Subcutaneous abdominal adipose tissue (tissue), 5 donors: ENCODE measurements around the gene SLC27A5.

Experiments
- H3K27ac ChIP-seq: one replicate; pipeline ENCODE4 v1.7.0; 2013; ENCODE audit warnings: low read depth, mild to moderate bottlenecking, inconsistent platforms, low read length, moderate library complexity
- H3K27me3 ChIP-seq, 5 donors: one replicate each; pipeline ENCODE4 v1.7.0; 2013; ENCODE audit warnings: low read length in 5 of 5, inconsistent platforms in 1 of 5; ENCODE audit not compliant: control insufficient read depth in 5 of 5, insufficient read depth in 4 of 5
- H3K36me3 ChIP-seq, 5 donors: one replicate each; pipeline ENCODE4 v1.7.0; 2013; ENCODE audit warnings: low read length in 5 of 5; ENCODE audit not compliant: control insufficient read depth in 5 of 5, insufficient read depth in 5 of 5
- H3K4me1 ChIP-seq, 5 donors: one replicate each; pipeline ENCODE4 v1.7.0; 2013; ENCODE audit warnings: low read length in 5 of 5, mild to moderate bottlenecking in 3 of 5, moderate library complexity in 1 of 5; ENCODE audit not compliant: control insufficient read depth in 5 of 5, insufficient read depth in 5 of 5
- H3K4me3 ChIP-seq, 5 donors: one replicate each; pipeline ENCODE4 v1.7.0; 2013; ENCODE audit warnings: low read length in 5 of 5, low read depth in 1 of 5
- H3K9ac ChIP-seq, 5 donors: one replicate each; pipeline ENCODE4 v1.7.0; 2013; ENCODE audit warnings: low read length in 5 of 5, mild to moderate bottlenecking in 4 of 5, moderate library complexity in 3 of 5
- H3K9me3 ChIP-seq, 5 donors: one replicate each; pipeline ENCODE4 v1.7.0; 2013; ENCODE audit warnings: low read length in 5 of 5; ENCODE audit not compliant: control insufficient read depth in 5 of 5
- donor health status: healthy.
- donor health status: healthy.
- donor health status: healthy.
- donor health status: healthy.
- donor health status: healthy.

The SLC27A5 gene

DNA sequence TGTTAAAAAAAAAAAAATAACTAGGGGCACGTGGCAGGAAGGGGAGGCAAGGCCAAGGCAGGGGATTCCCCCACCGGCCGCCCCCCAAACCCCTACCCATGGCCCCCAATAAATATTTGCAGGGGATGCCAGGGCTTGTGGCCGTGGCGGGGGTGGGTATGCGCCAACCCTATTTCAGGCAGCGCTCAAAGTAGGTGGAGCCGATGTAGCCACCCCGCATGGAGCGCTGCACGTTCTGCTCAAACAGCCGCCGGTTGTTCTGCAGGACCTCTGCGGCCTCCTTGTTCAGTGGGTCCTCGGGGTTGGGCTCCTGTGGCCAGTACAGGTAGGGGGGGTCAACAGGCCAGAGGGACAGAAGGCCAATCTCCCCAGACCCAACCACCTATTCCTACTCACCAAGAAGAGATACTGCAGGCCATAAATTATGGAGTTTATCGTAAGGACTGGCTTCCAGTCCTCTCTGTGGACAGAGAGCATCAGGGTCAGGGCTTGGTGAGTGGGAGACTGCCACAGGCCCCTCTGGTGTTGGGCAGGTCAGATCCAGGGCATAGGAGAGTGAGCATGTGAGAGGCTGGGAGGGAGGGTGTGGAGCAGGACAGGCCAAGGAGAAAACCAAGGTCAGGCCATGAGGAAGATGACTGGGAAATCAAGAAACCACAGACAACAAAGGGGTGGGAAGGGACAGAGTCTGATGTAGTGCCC is 44.3 kb upstream of the SLC27A5 start:
- peaks cover 0 to under 1% (median 0%) of the 10 kb centered on the region in 5 donors for H3K27me3 ChIP-seq
- H3K9me3 ChIP-seq: no peaks in the 10 kb centered on the region
- peak overlapping the region; percentile 98 for H3K27ac ChIP-seq
- peaks cover 13 to 57% (median 54%) of the 10 kb centered on the region in 5 donors for H3K4me1 ChIP-seq
- H3K36me3 ChIP-seq: peaks cover 0 to 32% (median 31%) of the 10 kb centered on the region in 5 donors
- H3K4me3 ChIP-seq: no peak overlapping the region
- H3K9ac ChIP-seq: peak overlapping the region in 4 of 5 donors; percentile 98 to 99 (median 99)

DNA sequence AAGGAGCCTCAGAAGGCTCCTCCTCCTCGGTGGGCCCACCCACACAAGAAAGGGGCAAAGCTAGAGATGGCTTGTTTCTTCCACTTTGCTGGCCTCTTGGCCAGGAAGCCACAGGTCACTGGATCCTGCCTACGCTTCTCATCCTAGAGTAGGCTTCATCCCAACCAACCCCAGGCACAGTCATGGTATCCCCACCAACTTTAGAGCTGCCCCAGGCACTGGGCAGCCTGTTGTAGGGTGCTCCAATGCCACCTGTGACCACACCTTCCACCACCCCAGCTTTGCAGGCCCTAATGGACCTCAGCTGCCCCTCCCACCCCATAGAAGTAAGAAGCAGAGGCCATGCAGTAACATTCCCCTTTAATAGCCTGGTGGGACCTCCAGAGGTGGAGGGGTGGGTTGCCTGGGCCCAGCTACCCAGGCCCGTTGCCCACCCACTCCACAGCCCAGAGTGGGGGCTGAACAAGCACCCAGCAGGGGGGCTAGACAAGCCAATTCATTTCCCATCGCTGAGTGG is 43.6 kb upstream of the SLC27A5 start:
- H3K9ac ChIP-seq: peak overlapping the region; percentile 77 to 94 (median 90)
- H3K36me3 ChIP-seq: peaks cover 0 to 38% (median 38%) of the 10 kb centered on the region in 5 donors
- H3K27me3 ChIP-seq: no peaks in the 10 kb centered on the region
- H3K9me3 ChIP-seq: no peaks in the 10 kb centered on the region
- peak overlapping the region; percentile 66 to 97 (median 87) for H3K4me3 ChIP-seq
- H3K4me1 ChIP-seq: peaks cover 13 to 57% (median 54%) of the 10 kb centered on the region in 5 donors
- peak overlapping the region; percentile 98 for H3K27ac ChIP-seq

- Histone ChIP-seq H3K4me1 (peaks cover 12 to 53% (median 49%) of the 10 kb centered on the region in 5 donors), H3K9me3 (no peaks in the 10 kb centered on the region), H3K36me3 (peaks cover 0 to 45% (median 45%) of the 10 kb centered on the region in 5 donors), H3K9ac (peak within 1 kb of the TSS; percentile 80 to 97 (median 91)), H3K27me3 (no peaks in the 10 kb centered on the region), H3K27ac (peak within 1 kb of the TSS; percentile 98), H3K4me3 (peak within 1 kb of the TSS; percentile 87 to 97 (median 95))
Measured at GRCh38 chr19:58554494-58555368, 42.9 kb upstream of the SLC27A5 start, which contains the start of gene CHMP2A. TSS of gene CHMP2A (minus strand) at chr19:58555105. CDS start at chr19:58554212, 893 bp downstream.

- peaks cover 11 to 46% (median 42%) of the 10 kb centered on the region in 5 donors for H3K4me1 ChIP-seq
- peak overlapping the region; percentile 87 to 97 (median 95) for H3K4me3 ChIP-seq
- no peaks in the 10 kb centered on the region for H3K27me3 ChIP-seq
- H3K36me3 ChIP-seq: peaks cover 0 to 53% (median 53%) of the 10 kb centered on the region in 5 donors
- H3K9me3 ChIP-seq: no peaks in the 10 kb centered on the region
- H3K27ac ChIP-seq: peak overlapping the region; percentile 98
- peak overlapping the region; percentile 73 to 97 (median 81) for H3K9ac ChIP-seq
Measured at GRCh38 chr19:58553799-58554493, 42.2 kb upstream of the SLC27A5 start.

GRCh38 chr19:58552655-58553054 is 40.9 kb upstream of the SLC27A5 start:
- H3K4me3 ChIP-seq: no peak overlapping the region
- H3K27ac ChIP-seq: no peak overlapping the region
- peaks cover 11 to 38% (median 38%) of the 10 kb centered on the region in 5 donors for H3K4me1 ChIP-seq
- H3K9me3 ChIP-seq: no peaks in the 10 kb centered on the region
- no peak overlapping the region for H3K9ac ChIP-seq
- H3K36me3 ChIP-seq: peaks cover 0 to 66% (median 65%) of the 10 kb centered on the region in 5 donors
- no peaks in the 10 kb centered on the region for H3K27me3 ChIP-seq

GRCh38 chr19:58551577-58552471 is 40.0 kb upstream of the SLC27A5 start:
- peaks cover 6 to 36% (median 35%) of the 10 kb centered on the region in 5 donors for H3K4me1 ChIP-seq
- H3K9me3 ChIP-seq: no peaks in the 10 kb centered on the region
- H3K9ac ChIP-seq: no peak overlapping the region

GRCh38 chr19:58551123-58551497 is 39.3 kb upstream of the SLC27A5 start:
- no peak overlapping the region for H3K27ac ChIP-seq
- H3K9me3 ChIP-seq: no peaks in the 10 kb centered on the region
- no peak overlapping the region for H3K4me3 ChIP-seq
- H3K27me3 ChIP-seq: no peaks in the 10 kb centered on the region
- peaks cover 9 to 36% (median 35%) of the 10 kb centered on the region in 5 donors for H3K4me1 ChIP-seq
- no peak overlapping the region for H3K9ac ChIP-seq
- peaks cover 0 to 70% (median 65%) of the 10 kb centered on the region in 5 donors for H3K36me3 ChIP-seq

More at GRCh38 chr19:58551577-58552471, 40.0 kb upstream of the SLC27A5 start:
- Histone ChIP-seq H3K36me3 (peaks cover 0 to 72% (median 71%) of the 10 kb centered on the region in 5 donors), H3K4me3 (no peak overlapping the region), H3K27ac (no peak overlapping the region), H3K27me3 (no peaks in the 10 kb centered on the region)

GRCh38 chr19:58550362-58551122 is 38.8 kb upstream of the SLC27A5 start:
- no peaks in the 10 kb centered on the region for H3K9me3 ChIP-seq
- no peak overlapping the region for H3K27ac ChIP-seq
- peaks cover 0 to 73% (median 63%) of the 10 kb centered on the region in 5 donors for H3K36me3 ChIP-seq
- no peak overlapping the region for H3K9ac ChIP-seq
- no peaks in the 10 kb centered on the region for H3K27me3 ChIP-seq
- no peak overlapping the region for H3K4me3 ChIP-seq
- H3K4me1 ChIP-seq: peaks cover 14 to 38% (median 37%) of the 10 kb centered on the region in 5 donors
